Neural cell (in vitro differentiated cells): ENCODE results near the gene NOLC1.
"Not testable (repeated sequence)": the region's sequence is repeated elsewhere in the genome, so short reads cannot be mapped to it uniquely, and the experiment has no call there.

Source experiments
- MXI1 ChIP-seq: fragments of 450-650 bp; conservative IDR thresholded peaks from 2 replicates; pipeline ENCODE4 v1.6.1; 2014; ENCODE audit warnings: antibody characterized with exemption, mild to moderate bottlenecking; ENCODE audit not compliant: poor library complexity, severe bottlenecking
- POLR2AphosphoS5 ChIP-seq: IDR thresholded peaks from 2 replicates; pipeline ENCODE4 v1.6.1; 2012
- SMC3 ChIP-seq: fragments of 450-650 bp; conservative IDR thresholded peaks from 2 replicates; pipeline ENCODE4 v1.6.1; 2014; ENCODE audit warnings: antibody characterized with exemption, mild to moderate bottlenecking, moderate library complexity; ENCODE audit not compliant: poor library complexity
- TAF1 ChIP-seq: IDR thresholded peaks from 2 replicates; pipeline ENCODE4 v1.6.1; 2012; ENCODE audit warnings: low read depth
- TF ChIP-seq, protein P1 (sequence below): fragments of 450-650 bp; IDR thresholded peaks from 2 replicates; pipeline ENCODE4 v1.5.1; 2014; ENCODE audit warnings: antibody characterized with exemption, mild to moderate bottlenecking, moderate library complexity; ENCODE audit not compliant: poor library complexity, severe bottlenecking

DNA sequence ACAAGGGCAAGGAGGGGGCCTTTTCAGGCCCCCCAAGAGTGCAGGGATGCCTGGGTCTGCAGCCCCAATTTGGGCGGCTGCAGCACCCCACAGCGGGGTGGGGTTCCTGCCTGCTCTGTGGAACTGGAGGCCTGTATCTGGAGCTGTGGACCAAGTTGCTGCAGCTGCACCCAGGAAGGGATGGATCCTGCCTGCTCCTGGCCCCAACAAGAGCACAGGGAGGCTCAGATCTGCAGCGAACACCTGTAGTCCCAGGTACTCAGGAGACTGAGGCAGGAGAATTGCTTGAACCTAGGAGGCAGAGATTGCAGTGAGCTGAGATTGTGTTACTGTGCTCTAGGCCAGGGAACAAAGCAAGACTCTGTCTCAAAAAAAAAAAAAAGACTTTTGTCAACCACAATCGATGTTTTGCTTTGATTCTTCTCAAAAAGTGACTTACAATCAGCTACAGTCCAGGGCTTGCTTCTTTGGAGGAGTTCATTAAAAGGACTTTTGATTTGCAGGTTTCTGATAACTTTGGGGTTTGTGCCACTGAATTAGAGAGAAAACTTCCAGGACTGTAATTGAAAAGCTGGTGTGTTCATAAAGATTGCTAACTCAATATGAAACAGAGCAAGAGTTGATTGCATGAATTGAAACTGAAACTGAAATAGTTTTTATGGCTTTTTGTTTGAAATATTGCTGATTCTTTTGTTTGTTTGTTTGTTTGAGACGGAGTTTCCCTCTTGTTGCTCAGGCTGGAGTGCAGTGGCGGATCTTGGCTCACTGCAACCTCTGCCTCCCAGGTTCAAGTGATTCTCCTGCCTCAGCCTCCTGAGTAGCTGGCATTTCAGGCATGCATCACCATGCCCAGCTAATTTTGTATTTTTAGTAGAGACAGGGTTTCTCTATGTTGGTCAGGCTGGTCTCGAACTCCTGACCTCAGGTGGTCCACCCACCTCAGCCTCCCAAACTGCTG is 37.0 kb downstream of the NOLC1 start:
- TF ChIP-seq, protein P1, sequence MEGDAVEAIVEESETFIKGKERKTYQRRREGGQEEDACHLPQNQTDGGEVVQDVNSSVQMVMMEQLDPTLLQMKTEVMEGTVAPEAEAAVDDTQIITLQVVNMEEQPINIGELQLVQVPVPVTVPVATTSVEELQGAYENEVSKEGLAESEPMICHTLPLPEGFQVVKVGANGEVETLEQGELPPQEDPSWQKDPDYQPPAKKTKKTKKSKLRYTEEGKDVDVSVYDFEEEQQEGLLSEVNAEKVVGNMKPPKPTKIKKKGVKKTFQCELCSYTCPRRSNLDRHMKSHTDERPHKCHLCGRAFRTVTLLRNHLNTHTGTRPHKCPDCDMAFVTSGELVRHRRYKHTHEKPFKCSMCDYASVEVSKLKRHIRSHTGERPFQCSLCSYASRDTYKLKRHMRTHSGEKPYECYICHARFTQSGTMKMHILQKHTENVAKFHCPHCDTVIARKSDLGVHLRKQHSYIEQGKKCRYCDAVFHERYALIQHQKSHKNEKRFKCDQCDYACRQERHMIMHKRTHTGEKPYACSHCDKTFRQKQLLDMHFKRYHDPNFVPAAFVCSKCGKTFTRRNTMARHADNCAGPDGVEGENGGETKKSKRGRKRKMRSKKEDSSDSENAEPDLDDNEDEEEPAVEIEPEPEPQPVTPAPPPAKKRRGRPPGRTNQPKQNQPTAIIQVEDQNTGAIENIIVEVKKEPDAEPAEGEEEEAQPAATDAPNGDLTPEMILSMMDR: not testable (repeated sequence)
- not testable (repeated sequence) for TF ChIP-seq SMC3, MXI1, POLR2AphosphoS5, TAF1
